HG02870 (cell line): ENCODE data around the gene DUSP22.
A peak's percentile ranks its signal among the peaks of the same experiment; 100 is the strongest.
"Not testable (repeated sequence)": the region's sequence is repeated elsewhere in the genome, so short reads cannot be mapped to it uniquely, and the experiment has no call there.

Source experiments
- ATAC-seq: cut with Tn5 transposase; IDR thresholded peaks from one replicate; pipeline ENCODE4 v1.9.1; 2021; ENCODE audit warnings: mild to moderate bottlenecking, moderate library complexity; ENCODE audit not compliant: unreplicated experiment

The DUSP22 gene

DNA sequence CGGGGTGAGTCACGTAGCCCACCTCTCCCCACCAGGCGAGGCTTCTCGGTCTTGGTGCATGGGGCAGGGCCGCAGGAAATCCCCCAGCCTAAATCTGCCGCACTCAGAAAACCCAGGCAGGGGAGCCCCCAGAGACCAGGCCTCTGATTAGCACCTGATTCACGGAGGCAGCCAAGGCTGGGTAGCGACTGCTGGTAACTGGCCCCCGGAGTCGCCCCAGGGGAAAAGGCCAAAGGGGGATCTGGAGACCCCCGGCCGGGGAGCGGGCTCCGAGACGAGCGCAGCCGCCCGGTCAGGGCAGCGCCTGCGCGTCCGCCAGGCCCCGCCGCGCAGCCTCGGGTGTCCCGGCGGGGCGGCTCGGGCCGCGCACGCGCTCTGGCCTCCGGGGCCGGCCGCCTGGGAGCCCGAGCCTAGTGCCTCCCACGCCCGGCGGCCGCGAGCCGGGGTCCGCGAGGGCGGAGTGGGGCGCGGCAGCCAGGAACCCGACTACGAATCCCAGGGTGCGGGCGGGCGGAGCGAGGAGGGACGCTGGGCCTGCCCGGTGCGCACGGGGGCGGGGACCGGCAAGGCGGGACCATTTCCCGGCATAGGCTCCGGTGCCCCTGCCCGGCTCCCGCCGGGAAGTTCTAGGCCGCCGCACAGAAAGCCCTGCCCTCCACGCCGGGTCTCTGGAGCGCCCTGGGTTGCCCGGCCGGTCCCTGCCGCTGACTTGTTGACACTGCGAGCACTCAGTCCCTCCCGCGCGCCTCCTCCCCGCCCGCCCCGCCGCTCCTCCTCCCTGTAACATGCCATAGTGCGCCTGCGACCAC is at the start of gene DUSP22:
Gene DUSP22, plus strand, starts transcription at position 791 of the 809 bp plus-strand sequence. CDS start 53 bp downstream, outside the sequence.
- peak; percentile 31 for ATAC-seq

DNA sequence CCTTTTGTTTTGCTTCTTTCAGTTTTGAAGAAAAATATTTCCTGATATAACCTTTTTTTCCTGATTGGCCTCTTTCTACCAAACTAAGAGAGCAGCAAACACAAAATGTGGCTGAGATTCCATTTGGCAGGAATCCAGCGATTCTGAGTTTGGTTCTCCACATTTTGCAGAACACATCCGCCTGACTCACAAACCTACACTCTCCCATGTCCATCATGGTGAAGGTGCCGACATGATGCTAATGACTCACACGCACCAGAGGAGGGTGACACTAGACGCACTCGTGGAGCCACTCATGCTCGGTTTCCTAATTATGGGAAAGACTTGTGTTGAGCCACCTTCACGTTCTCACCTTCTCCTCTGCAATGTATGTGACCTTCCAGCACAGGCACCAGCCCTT is 45.9 kb upstream of the DUSP22 start:
- ATAC-seq: no peak

DNA sequence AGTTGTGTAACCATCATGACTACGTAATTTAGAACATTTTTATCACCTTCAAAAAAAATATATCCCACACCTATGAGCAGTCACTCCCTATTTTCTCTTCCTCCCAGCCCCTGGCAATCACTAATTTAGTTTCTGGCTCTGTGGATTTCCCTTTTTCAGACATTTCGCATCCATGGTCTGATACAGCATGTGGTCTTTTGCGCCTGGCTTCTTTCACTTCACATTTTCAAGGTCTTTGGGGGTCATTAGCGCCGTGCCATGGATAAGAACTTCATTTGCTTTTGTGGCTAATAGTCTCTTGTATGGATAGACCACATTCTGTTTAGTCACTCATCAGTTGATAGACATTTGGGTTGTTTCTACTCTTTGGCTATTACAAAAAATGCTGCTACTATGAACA is 44.9 kb upstream of the DUSP22 start:
- no peak for ATAC-seq

GRCh38 chr6:248046-248445 is 44.2 kb upstream of the DUSP22 start:
- ATAC-seq: not testable (repeated sequence)

- no peak for ATAC-seq
These were observed 41.6 kb upstream of the DUSP22 start for GRCh38 chr6:250676-251075.

GRCh38 chr6:251920-252319 is 40.4 kb upstream of the DUSP22 start:
- no peak for ATAC-seq

DNA sequence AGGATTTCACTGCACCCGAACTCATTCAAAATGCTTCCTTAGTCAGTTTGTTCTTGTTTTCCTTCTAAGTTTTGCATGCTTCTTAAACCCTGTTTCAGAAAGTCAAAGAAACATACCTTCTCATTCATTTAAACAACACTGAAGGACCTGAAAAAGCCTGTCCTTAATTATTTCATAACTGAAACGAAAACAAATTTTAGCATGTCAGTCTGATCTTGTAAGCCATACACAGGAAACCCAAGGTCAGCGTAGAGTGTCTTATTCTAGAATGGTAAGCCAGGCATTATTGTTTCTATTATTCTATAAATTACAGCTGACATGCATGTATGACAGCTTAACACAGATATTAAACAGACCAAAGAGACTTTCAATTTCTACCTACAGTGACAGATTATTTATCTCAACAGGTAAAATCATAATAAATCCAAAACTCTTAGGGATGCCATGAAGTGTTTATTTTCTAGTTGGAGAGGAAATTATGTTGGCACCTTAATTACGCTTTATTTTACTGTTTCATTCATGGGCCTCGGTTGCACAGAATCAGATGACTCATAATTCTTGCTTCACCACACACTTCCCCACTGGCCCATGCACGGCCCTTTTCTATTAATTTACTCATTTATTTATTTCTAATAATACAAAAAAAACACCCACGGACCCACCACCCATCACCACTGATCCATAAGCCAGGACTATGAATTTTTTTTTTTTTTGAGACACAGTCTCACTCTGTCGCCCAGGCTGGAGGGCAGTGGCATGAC is 39.3 kb upstream of the DUSP22 start:
- no peak for ATAC-seq

DNA sequence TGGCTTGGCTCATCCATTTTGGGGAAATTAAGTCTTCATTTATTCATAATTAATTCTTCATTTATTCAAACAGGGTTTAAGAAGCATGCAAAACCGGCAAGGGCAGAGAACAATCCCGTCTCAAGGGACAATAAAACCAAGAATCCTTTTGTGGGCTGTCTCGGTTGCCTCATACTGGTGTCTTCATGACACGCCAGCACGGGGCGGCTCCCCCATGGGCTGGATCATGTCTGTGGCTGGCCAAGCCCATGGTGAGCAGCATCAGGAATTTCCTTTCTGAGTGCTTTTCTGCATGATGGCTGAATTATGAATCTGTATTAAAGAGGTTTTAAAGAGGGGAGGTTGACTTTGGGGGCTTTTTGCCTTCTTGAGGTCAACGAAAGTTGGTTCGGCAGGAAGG is 38.3 kb upstream of the DUSP22 start:
- ATAC-seq: no peak

DNA sequence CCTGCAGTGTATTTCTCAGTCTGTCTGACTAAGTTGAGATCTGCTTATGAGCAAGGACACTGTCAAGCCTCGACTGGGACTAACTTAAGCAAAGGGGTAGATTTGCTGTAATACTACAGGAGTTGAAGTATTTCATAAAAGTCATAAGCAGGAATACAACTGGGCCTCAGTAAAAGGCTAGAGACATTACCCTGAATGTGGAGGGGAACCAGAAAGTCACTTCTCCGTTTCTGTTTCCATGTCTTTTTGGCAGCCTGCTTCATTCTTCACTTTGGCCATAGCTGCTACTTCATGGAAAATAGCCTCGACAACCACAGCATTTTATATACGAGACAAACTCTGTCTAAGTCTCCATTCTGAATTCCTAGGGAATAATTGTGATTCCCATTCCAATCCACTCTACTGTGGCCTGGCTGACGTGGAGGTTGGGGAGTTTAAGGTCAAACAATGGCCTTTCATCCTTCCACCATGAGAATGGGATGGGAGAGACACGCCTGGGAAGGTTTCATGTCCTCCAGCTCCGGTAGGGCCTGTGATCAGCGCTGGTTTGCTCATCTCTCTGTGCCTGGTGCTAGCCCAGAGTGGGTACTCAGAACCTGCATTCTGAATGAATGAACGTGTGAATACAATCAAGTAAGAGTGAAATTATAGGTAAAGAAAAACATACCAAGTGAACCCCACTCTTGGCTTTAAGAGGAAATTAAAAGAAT is 37.1 kb upstream of the DUSP22 start:
- ATAC-seq: no peak

- no peak for ATAC-seq
These were observed 36.6 kb upstream of the DUSP22 start for GRCh38 chr6:255751-256083.

- ATAC-seq: no peak
These were observed 36.1 kb upstream of the DUSP22 start for GRCh38 chr6:256169-256568.

DNA sequence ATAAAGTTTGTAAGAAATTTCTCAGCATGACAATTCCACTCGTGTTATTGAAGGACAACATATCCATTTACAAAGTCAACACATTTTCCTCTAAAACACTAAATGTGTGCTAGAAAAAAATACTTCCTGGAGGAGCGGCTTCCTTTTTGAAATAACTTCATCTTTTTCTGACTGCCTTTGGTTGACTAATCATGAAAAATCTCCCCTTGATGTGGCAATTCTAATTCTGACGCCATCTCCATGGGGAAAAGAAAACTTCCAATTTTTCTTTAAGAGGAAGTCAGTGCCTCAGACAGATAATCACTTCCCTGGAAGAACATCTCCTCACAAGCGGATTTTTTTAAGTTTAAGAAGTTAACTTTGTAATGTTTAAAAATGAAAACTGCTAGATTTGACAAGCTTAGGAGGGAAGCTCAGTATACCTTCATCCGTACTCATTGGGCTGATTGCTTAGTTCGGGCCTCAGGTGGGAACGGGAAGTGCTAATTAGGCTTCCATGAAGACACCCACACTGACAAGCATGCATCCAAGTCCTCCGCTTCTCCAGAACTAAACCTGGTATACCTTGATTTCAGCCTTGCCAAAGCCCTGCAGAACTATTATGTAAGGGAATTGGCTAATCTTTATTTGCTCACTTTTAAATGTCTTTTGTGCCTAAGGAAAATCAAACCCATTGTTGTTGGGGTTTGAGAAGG is 35.1 kb upstream of the DUSP22 start:
- no peak for ATAC-seq

DNA sequence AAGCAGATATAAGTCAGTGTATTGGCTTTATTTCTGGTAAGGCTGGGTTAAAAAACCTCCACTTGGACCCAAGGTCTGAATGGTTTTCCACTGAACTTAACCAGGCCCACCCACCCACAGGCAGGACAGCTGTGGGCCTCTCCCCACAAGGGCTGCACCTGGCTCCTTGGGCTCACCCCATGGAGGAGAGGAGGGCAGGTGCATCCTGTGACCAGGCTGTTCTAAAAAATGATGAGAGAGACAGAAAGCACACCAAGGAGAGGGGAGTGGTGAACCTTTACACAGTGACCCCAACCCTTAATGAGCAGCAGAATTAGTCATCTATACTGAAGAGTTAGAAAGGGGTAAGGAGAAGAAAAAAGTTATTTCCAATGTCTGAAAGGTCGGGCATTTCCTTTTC is 34.5 kb upstream of the DUSP22 start:
- ATAC-seq: peak; percentile 37

DNA sequence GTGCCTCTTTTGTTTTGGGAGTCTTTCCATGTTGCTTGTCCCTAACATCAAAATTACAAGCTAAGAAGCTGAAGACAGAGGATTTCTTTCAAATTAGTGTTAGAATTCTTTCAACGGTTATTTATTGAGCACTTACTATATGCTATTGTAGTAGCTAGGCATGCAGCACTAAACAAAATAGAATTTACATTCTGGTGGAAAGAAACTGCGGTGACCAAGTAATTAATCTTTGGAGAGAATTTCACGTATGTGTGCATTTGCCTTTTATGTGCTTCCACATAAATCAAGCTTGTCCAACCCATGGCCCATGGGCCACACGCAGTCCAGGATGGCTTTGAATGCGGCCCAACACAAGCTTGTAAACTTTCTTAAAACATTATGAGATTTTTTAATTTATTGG is 33.0 kb upstream of the DUSP22 start:
- no peak for ATAC-seq

DNA sequence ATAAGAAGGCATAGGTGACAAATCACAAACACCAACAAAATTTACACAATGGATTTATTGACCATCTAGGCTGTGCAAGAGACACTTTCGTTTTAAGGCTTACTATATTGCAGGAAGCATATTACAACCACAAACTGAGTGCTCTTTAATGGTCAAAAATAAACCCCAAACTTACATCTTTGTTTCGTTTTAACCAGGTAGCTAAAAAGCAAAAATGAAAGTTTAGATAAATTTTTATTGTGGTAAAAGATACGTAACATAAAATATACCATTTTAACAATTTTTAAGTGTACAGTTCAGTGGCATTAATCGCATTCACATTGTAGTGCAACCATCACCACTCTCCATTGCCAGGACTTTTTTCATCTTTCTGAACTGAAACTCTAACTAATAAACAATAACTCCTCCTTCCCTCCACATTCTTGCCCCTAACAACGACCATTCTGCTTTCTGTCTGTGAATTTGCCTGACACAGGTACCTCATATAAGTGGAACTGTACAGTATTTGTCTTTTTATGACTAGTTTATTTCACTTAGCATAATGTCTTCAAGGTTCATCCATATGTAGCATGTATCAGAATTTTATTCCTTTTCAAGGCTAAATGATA is 32.3 kb upstream of the DUSP22 start:
- ATAC-seq: peak; percentile 83

DNA sequence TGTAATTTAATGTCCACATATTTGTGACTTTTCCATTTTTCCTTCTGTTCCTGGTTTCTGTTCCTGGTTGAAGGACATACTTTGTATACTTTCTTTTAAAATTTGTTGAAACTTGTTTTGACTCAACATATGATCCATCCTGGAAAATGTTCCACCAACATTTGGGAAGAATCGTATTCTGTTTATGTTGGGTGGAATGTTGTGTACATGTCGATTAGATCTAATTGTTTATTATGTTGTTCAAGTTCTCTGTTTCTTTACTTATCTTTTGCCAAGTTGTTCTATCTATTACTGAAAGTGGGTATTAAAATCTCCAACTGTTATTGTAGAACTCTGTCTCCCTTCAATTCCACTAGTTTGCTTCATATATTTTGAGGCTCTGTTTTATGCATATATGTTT is 27.7 kb upstream of the DUSP22 start:
- ATAC-seq: no peak

- ATAC-seq: no peak
These were observed 23.8 kb upstream of the DUSP22 start for GRCh38 chr6:268394-268935.

GRCh38 chr6:273551-274058 is 18.7 kb upstream of the DUSP22 start:
- no peak for ATAC-seq

DNA sequence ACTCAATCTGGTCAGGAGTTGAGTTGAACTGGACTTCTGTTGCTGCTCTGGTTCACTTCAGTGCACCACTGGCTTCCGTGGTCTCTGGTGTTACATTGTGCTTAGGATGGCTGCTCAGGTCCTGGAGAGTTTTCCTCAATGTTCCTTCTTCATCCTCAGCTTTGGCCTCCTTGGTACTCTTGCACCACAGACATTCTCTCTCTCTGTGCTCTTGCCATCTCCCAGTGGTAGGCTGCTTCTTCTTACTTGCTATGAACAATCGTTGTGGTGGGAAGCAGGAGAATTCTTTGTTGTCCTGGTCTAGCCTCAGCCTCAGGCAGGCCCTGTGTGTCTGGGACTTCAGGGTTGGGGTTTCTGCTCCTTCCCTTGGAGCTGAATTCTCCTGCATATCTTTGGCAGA is 14.5 kb upstream of the DUSP22 start:
- no peak for ATAC-seq

DNA sequence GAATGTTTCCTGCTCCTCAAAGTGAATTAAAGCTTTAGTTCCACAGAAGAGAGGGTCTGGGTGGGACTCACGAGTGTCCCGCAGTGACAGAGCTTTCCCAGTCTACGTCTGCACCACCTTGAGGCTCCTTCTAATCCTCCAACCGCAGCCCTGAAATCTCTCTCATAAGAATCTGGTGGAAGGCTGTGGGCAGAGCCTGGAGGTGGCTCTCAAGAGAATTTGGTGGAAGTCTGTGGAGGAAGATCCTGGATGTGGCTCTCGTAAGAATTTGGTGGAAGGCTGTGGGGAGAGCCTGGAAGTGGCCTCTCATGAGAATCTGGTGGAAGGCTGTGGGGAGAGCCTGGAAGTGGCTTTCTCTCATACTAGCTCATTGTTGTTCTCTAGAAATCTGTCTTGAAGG is 13.8 kb upstream of the DUSP22 start:
- no peak for ATAC-seq
